KOPT-K1 (cell line): Measurements from ENCODE around the gene CDK2.

Source experiments
- H3K27ac ChIP-seq: fragments of 200-600 bp; sonication (generic); 2 replicates; pipeline ENCODE4 v1.5.1; 2016; ENCODE audit warnings: antibody characterized with exemption, mild to moderate bottlenecking, low read depth, low read length; ENCODE audit not compliant: poor library complexity, severe bottlenecking
- H3K36me3 ChIP-seq: fragments of 200-600 bp; sonication (generic); 2 replicates; pipeline ENCODE4 v1.5.1; 2017; ENCODE audit warnings: antibody characterized with exemption, mild to moderate bottlenecking, low read length, moderate library complexity; ENCODE audit not compliant: insufficient read depth
- H3K9me3 ChIP-seq: fragments of 200-600 bp; sonication (generic); 2 replicates; pipeline ENCODE4 v1.5.1; 2017; ENCODE audit warnings: antibody characterized with exemption, low read length, mild to moderate bottlenecking; ENCODE audit not compliant: insufficient read depth, poor library complexity, severe bottlenecking

CDK2 gene

GRCh38 chr12:56010111-56010570, 43.5 kb downstream of the CDK2 start:
- H3K27ac ChIP-seq: no peak overlapping the region
- H3K36me3 ChIP-seq: no peaks in the 10 kb centered on the region
- H3K9me3 ChIP-seq: no peaks in the 10 kb centered on the region

- H3K36me3 ChIP-seq: no peaks in the 10 kb centered on the region
- H3K9me3 ChIP-seq: no peaks in the 10 kb centered on the region
- H3K27ac ChIP-seq: no peak overlapping the region
These were observed 45.0 kb downstream of the CDK2 start for GRCh38 chr12:56011509-56012090.

- no peak overlapping the region for H3K27ac ChIP-seq
- H3K9me3 ChIP-seq: no peaks in the 10 kb centered on the region
- no peaks in the 10 kb centered on the region for H3K36me3 ChIP-seq
These were observed 46.9 kb downstream of the CDK2 start for GRCh38 chr12:56013482-56013881.

- H3K27ac ChIP-seq: no peak overlapping the region
- H3K9me3 ChIP-seq: no peaks in the 10 kb centered on the region
These were observed 47.6 kb downstream of the CDK2 start for GRCh38 chr12:56014205-56014604.

GRCh38 chr12:56017181-56017580, 50.6 kb downstream of the CDK2 start:
- Histone ChIP-seq H3K27ac (no peak overlapping the region), H3K36me3 (no peaks in the 10 kb centered on the region), H3K9me3 (no peaks in the 10 kb centered on the region)

More at GRCh38 chr12:56014205-56014604, 47.6 kb downstream of the CDK2 start:
- H3K36me3 ChIP-seq: no peaks in the 10 kb centered on the region

GRCh38 chr12:56018356-56018755, 51.7 kb downstream of the CDK2 start:
- H3K27ac ChIP-seq: no peak overlapping the region

GRCh38 chr12:56020423-56021184, 54.0 kb downstream of the CDK2 start, which contains the start of gene IKZF4:
TSS of gene IKZF4 (plus strand) at chr12:56021043. CDS start at chr12:56021494, 451 bp downstream.
- peaks cover 9% of the 10 kb centered on the region; the same call in 1 of the 2 replicates for H3K36me3 ChIP-seq
- peak within 1 kb of the TSS; percentile 84 for H3K27ac ChIP-seq
- no peaks in the 10 kb centered on the region for H3K9me3 ChIP-seq

More at GRCh38 chr12:56018356-56018755, 51.7 kb downstream of the CDK2 start:
- no peaks in the 10 kb centered on the region for H3K36me3 ChIP-seq
- H3K9me3 ChIP-seq: no peaks in the 10 kb centered on the region

GRCh38 chr12:56021889-56022497, 55.4 kb downstream of the CDK2 start:
- Histone ChIP-seq H3K9me3 (no peaks in the 10 kb centered on the region), H3K36me3 (peaks cover 15% of the 10 kb centered on the region; the same call in 1 of the 2 replicates), H3K27ac (peak overlapping the region; percentile 84)
